ENCODE results near the gene HSD17B10.
"Not testable (repeated sequence)": the region's sequence is repeated elsewhere in the genome, so short reads cannot be mapped to it uniquely, and the experiment has no call there.

The HSD17B10 gene

GRCh38 chrX:53433651-53434639, at the start of gene HSD17B10:
HSD17B10 (minus strand) TSS chrX:53434370; CDS start chrX:53434345, 25 bp downstream.
- peak; percentile 95 for DNase-seq

- no peak for DNase-seq
These were observed 49.2 kb upstream of the HSD17B10 start for GRCh38 chrX:53483416-53483815.

- DNase-seq: peak; percentile 72
These were observed 47.8 kb upstream of the HSD17B10 start for GRCh38 chrX:53481816-53482465.

GRCh38 chrX:53481093-53481492, 46.9 kb upstream of the HSD17B10 start:
- no peak for DNase-seq

- no peak for DNase-seq
These were observed 45.1 kb upstream of the HSD17B10 start for GRCh38 chrX:53479301-53479700.

GRCh38 chrX:53476371-53476770, 42.2 kb upstream of the HSD17B10 start:
- no peak for DNase-seq

GRCh38 chrX:53474707-53475106, 40.5 kb upstream of the HSD17B10 start:
- no peak for DNase-seq

- no peak for DNase-seq
These were observed 37.2 kb upstream of the HSD17B10 start for GRCh38 chrX:53471346-53471745.

GRCh38 chrX:53468659-53469058, 34.5 kb upstream of the HSD17B10 start:
- DNase-seq: not testable (repeated sequence)

- no peak for DNase-seq
These were observed 23.9 kb upstream of the HSD17B10 start for GRCh38 chrX:53458082-53458481.

GRCh38 chrX:53456254-53456653, 22.1 kb upstream of the HSD17B10 start:
- no peak for DNase-seq

GRCh38 chrX:53452812-53453211, 18.6 kb upstream of the HSD17B10 start:
- no peak for DNase-seq

- DNase-seq: no peak
These were observed 15.5 kb upstream of the HSD17B10 start for GRCh38 chrX:53449632-53450031.

GRCh38 chrX:53447441-53447840, 13.3 kb upstream of the HSD17B10 start:
- DNase-seq: no peak

GRCh38 chrX:53445977-53446376, 11.8 kb upstream of the HSD17B10 start:
- peak; percentile 43 for DNase-seq

- DNase-seq: no peak
These were observed 8.1 kb upstream of the HSD17B10 start for GRCh38 chrX:53442322-53442631.

GRCh38 chrX:53441531-53442321, 7.6 kb upstream of the HSD17B10 start:
- peak; percentile 89 for DNase-seq

- DNase-seq: peak; percentile 12
These were observed 6.7 kb upstream of the HSD17B10 start for GRCh38 chrX:53440621-53441517.

GRCh38 chrX:53440101-53440500, 5.9 kb upstream of the HSD17B10 start:
- no peak for DNase-seq

GRCh38 chrX:53438832-53439230, 4.7 kb upstream of the HSD17B10 start:
- no peak for DNase-seq

GRCh38 chrX:53438174-53438831, 4.1 kb upstream of the HSD17B10 start:
- peak; percentile 56 for DNase-seq

- DNase-seq: no peak
These were observed 3.0 kb upstream of the HSD17B10 start for GRCh38 chrX:53437206-53437605.
